ENCODE results near the gene TMEFF1.

DNA sequence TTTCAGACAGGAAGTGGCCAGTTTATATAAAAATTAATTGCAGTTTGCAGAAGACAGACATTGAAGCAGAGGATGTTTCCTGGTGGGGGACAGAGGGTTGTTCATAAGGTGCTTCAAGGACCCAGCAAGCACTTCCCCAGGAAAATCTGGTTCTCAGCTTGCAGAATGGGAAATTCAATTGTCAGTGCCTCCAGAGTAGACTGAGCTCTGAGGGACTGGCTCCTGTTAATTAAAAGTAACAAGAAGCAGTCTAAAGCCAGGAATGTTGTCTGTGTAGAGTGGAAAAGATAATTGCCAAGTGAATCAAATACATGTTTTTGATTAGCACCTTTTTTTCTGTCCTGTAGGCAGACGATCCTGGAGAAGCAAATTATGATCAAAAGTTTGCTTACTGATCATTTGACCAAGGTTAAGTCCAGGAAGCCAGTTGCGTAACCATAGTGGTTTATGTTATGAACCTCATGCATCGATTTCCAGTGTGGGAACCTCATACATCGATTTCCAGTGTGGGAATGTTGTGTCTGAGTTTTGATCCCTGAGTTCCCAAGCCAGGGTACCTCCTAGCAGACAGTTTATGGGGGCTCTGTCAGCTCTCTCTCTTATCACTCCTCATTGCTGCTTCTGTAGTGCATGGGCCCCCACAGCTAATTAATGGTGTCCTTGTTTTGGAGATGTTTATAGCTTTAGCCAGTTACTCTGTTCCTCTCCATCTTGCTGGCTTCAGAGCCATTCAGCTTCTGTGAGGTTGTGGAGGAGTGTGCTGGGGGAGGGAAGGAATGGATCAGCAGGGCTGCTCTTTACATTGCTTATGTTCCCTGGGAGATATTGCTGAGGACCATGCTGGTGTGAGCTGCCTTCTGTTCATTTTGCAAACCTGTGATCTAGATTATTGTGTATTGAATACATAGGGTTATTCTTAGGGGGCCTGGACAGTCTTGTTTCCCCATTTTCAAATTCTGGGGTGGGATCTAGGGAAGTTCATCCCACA lies 28.9 kb upstream of the TMEFF1 start:
- TF ChIP-seq CTCF (IDR thresholded peaks at IDR 0.05) (no peak), POLR2A (IDR thresholded peaks at IDR 0.05) (no peak), POLR2AphosphoS5 (IDR thresholded peaks at IDR 0.05) (no peak), EP300 (IDR thresholded peaks at IDR 0.05) (no peak)

All from sigmoid colon (tissue), 4 donors.